GM19452 (cell line): Measurements from ENCODE around the gene EIF3B.
"Not testable (repeated sequence)": the region's sequence is repeated elsewhere in the genome, so short reads cannot be mapped to it uniquely, and the experiment has no call there.

Source experiments
- ATAC-seq: cut with Tn5 transposase; IDR thresholded peaks from one replicate; pipeline ENCODE4 v1.9.1; 2021; ENCODE audit not compliant: unreplicated experiment

Gene EIF3B

GRCh38 chr7:2354186-2354938, at the start of gene EIF3B:
Gene EIF3B (plus strand): TSS chr7:2354827. CDS start chr7:2354922, 95 bp downstream.
- ATAC-seq = peak; percentile 81

- not testable (repeated sequence) for ATAC-seq
These were observed 49.4 kb upstream of the EIF3B start for GRCh38 chr7:2305258-2305657.

- no peak for ATAC-seq
These were observed 47.9 kb upstream of the EIF3B start for GRCh38 chr7:2306688-2307087.

GRCh38 chr7:2307690-2308107, 46.9 kb upstream of the EIF3B start:
- ATAC-seq = peak; percentile 46

GRCh38 chr7:2309889-2310331, 44.7 kb upstream of the EIF3B start:
- ATAC-seq = no peak

- ATAC-seq = no peak
These were observed 42.2 kb upstream of the EIF3B start for GRCh38 chr7:2312267-2312929.

GRCh38 chr7:2313450-2314208, 41.0 kb upstream of the EIF3B start:
- peak; percentile 8 for ATAC-seq

GRCh38 chr7:2314209-2314955, 40.2 kb upstream of the EIF3B start, which contains the start of gene SNX8:
Gene SNX8 (minus strand): TSS chr7:2314441. CDS start chr7:2314421, 20 bp downstream.
- ATAC-seq = peak; percentile 65

GRCh38 chr7:2314956-2315530, 39.6 kb upstream of the EIF3B start:
- not testable (repeated sequence) for ATAC-seq

- ATAC-seq = no peak
These were observed 38.8 kb upstream of the EIF3B start for GRCh38 chr7:2315787-2316186.

- no peak for ATAC-seq
These were observed 38.0 kb upstream of the EIF3B start for GRCh38 chr7:2316578-2316977.

GRCh38 chr7:2317556-2318293, 36.9 kb upstream of the EIF3B start:
- ATAC-seq = no peak

- no peak for ATAC-seq
These were observed 33.6 kb upstream of the EIF3B start for GRCh38 chr7:2321020-2321419.

- no peak for ATAC-seq
These were observed 29.5 kb upstream of the EIF3B start for GRCh38 chr7:2325162-2325561.

- no peak for ATAC-seq
These were observed 27.7 kb upstream of the EIF3B start for GRCh38 chr7:2326951-2327350.

- ATAC-seq = no peak
These were observed 24.1 kb upstream of the EIF3B start for GRCh38 chr7:2330493-2330892.

GRCh38 chr7:2331707-2332106, 22.9 kb upstream of the EIF3B start:
- no peak for ATAC-seq

- not testable (repeated sequence) for ATAC-seq
These were observed 21.9 kb upstream of the EIF3B start for GRCh38 chr7:2332606-2333231.

GRCh38 chr7:2336626-2337299, 17.9 kb upstream of the EIF3B start:
- ATAC-seq = no peak
